HG03135 (cell line): ENCODE results near the gene GRAMD4.

Experiments used
- ATAC-seq: cut with Tn5 transposase; IDR thresholded peaks from one replicate; pipeline ENCODE4 v1.9.1; 2021; ENCODE audit warnings: mild to moderate bottlenecking, moderate library complexity; ENCODE audit not compliant: unreplicated experiment

GRAMD4 gene

GRCh38 chr22:46652847-46653331, 32.7 kb downstream of the GRAMD4 start:
- no peak for ATAC-seq

GRCh38 chr22:46653596-46653995, 33.4 kb downstream of the GRAMD4 start:
- ATAC-seq, result no peak

GRCh38 chr22:46654426-46654825, 34.2 kb downstream of the GRAMD4 start:
- no peak for ATAC-seq

GRCh38 chr22:46654927-46655595, 34.9 kb downstream of the GRAMD4 start:
- no peak for ATAC-seq

GRCh38 chr22:46655861-46656608, 35.8 kb downstream of the GRAMD4 start:
- no peak for ATAC-seq

GRCh38 chr22:46656856-46657654, 36.9 kb downstream of the GRAMD4 start:
- ATAC-seq, result no peak

GRCh38 chr22:46657655-46657953, 37.4 kb downstream of the GRAMD4 start:
- ATAC-seq, result no peak

- no peak for ATAC-seq
These were observed 38.1 kb downstream of the GRAMD4 start for GRCh38 chr22:46657996-46658947.

- no peak for ATAC-seq
These were observed 39.0 kb downstream of the GRAMD4 start for GRCh38 chr22:46659059-46659790.

GRCh38 chr22:46659791-46660186, 39.6 kb downstream of the GRAMD4 start:
- ATAC-seq, result no peak

GRCh38 chr22:46660604-46661201, 40.5 kb downstream of the GRAMD4 start:
- ATAC-seq, result no peak

- ATAC-seq, result no peak
These were observed 41.1 kb downstream of the GRAMD4 start for GRCh38 chr22:46661221-46661851.

- no peak for ATAC-seq
These were observed 42.0 kb downstream of the GRAMD4 start for GRCh38 chr22:46662226-46662625.

- no peak for ATAC-seq
These were observed 42.8 kb downstream of the GRAMD4 start for GRCh38 chr22:46663001-46663400.

- ATAC-seq, result no peak
These were observed 43.4 kb downstream of the GRAMD4 start for GRCh38 chr22:46663436-46664100.

GRCh38 chr22:46664301-46664855, 44.2 kb downstream of the GRAMD4 start:
- ATAC-seq, result no peak

GRCh38 chr22:46665151-46665695, 45.0 kb downstream of the GRAMD4 start:
- no peak for ATAC-seq

- ATAC-seq, result no peak
These were observed 45.6 kb downstream of the GRAMD4 start for GRCh38 chr22:46665751-46666280.
